ENCODE measurements around the gene HAL.
"Not testable (repeated sequence)": the region's sequence is repeated elsewhere in the genome, so short reads cannot be mapped to it uniquely, and the experiment has no call there.

Gene HAL

DNA sequence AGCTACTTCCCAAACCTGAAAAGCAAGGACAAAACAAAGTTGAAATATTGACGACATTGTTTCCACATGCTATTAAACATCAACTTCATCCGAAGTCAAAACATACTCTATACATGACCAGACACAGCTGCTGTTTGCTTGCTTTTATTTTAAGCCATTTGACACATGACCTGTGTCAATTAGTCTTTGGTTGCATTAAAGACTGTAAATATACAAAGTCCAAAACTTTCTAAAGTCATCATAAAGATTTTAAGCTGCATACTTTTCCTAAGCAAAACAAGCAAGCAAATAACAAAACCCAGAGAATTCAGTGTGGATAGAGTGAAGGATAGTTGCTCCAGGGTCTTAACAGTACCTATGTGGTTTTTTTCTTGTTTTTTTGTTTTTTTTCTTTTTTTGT lies 21.8 kb downstream of the HAL start:
- DNase-seq = no peak

DNA sequence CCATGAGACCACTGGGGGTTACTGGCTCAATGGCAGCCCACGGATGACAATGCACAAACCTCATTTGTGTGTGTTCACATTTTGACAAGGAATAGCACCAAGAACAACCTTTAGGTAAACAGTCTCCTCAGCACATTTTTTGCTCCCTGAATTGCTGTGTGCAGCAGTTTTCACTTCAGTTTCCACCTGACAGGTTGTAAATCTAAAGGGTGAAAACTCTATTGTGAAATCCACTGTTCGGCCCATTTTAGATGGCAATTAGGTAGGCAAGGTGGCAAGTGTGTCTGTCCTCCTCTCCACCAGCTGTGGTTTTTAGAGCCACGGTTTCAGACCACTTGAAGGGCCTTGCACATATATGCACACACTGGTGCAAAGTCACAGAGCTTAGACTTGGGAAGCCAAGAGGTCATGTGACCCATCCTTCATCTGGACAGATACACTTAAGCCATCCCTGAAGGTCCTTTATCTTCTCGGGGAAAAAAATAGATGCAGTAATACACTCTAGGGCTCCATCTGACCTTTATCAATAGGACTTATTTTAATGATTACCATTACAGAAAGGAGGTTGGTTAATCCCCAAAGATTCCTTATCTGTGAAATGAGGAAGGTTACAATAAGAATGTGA lies 23.2 kb downstream of the HAL start:
- DNase-seq = no peak

DNA sequence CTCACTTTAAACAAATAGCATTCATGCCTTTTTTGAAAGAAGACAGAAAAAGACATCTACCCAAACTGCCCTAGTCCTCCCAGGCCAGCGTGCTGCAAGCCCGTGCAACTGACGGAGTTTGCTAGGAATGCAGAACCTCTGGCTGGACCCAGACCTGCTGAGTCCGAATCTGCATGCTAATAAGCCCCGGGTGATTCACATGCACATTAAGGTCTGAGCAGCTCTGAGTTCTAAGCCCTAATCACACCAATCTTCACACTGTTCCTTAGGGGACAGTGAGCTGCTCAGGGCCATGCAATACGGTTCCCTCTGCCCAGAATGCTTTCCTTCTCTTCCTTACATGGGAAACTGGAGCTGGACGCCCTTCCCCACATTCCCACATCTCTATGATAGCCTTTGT lies 25.2 kb downstream of the HAL start:
- DNase-seq = peak; percentile 10

DNA sequence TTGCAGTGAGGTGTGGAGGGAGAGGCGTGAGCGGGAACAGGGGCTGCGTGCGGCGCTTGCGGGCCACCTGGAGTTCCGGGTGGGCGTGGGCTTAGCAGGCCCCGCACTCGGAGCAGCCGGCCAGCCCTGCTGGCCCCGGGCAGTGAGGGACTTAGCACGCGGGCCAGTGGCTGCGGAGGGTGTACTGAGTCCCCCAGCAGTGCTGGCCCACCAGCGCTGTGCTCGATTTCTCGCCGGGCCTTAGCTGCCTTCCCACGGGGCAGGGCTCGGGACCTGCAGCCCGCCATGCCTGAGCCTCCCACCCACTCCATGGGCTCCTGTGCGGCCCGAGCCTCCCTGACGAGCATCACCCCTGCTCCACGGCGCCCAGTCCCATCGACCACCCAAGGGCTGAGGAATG lies 27.0 kb downstream of the HAL start:
- not testable (repeated sequence) for DNase-seq

DNA sequence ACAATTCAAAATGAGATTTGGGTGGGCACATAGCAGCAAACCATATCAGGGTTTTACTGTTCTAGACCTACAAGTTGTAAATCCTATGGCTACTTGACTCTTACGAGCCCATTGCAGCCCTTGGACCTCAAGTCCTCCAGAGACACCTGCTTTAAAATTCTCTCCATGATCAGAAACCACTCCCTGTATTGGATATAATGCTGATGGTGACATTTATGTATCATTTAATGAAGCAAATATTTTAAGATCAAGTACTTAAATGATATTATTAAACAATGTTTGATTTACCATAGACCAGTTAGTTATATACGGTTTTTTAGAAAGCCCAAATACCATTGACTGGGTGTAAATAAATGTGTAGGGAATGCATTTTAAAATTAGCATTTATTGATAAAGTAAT lies 28.8 kb downstream of the HAL start:
- DNase-seq = no peak

DNA sequence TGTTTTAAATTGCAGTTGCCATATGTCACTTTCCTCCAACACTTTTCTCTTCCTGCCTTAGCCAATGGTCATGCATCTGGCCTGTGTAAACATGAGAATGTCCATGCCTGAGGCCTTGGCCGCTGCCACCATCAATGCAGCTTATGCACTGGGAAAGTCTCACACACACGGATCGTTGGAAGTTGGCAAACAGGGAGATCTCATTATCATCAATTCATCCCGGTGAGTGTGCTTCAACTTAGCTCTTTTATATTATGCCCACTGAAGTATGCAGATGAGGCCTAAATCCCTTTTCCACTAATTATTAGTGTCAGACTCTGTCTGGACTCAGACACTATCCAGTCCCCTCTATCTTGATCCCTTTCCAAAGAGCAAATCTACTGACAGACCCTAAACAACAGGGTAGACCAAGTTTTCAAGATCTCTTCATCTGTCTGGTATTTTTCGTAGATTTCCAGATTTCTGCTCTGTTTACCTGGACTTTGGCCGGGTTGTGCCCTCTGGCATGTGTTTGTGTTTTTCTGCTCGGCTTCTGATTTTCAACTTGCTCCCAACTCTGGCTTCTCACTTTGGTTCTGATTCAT lies 29.8 kb downstream of the HAL start:
- DNase-seq = peak; percentile 33

DNA sequence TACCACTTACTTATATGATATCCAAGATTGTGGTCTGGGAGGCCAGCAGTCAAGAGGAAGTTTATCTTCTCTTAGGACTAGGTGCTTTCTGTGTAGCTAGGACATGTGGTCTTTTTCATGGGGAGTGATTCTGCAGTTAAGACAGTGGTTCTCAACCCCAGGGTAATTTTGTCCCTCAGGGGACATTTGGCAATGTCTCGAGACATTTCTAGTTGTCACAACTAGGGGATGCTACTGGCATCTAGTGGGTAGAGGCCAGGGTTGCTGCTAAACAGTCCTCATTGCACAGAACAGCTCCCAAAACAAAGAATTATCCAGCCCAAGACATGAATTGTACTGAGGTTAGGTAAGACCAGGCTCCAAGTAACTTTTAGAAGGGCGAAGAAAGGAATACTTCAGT lies 33.0 kb downstream of the HAL start:
- no peak for DNase-seq

DNA sequence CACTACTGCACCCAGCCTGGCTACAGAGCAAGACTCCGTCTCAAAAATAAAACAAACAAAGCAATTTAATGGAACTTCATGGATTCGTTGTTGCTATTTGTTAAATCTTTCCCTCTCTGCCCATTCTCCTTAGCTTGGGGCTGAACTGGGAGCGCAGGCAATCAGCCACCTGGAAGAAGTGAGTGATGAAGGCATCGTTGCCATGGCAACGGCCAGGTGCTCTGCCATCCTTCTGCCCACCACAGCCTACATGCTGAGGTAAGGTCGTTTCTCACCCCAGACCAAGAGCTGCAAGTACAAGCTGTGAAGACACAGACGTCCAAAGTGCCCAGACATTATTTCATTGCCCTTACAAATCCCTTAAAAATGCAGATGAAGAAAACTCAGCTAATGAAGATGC lies 33.9 kb downstream of the HAL start:
- DNase-seq = no peak

DNA sequence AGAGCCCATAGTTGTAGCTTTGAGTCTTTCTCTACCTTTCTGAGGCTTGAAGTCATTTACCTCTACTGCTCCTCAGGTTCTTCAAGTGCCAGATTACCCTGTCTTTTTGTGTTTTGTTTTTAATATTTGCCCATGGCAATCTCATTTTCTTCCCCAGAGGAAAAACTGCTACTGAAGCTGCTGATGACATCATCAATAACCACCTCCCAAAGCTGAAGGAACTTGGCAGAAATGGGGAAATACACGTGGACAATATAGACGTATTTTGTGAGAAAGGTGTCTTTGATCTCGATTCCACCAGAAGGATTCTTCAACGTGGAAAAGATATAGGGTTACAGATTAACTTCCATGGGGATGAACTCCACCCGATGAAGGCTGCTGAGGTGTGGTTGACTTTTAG lies 35.9 kb downstream of the HAL start:
- DNase-seq = no peak

DNA sequence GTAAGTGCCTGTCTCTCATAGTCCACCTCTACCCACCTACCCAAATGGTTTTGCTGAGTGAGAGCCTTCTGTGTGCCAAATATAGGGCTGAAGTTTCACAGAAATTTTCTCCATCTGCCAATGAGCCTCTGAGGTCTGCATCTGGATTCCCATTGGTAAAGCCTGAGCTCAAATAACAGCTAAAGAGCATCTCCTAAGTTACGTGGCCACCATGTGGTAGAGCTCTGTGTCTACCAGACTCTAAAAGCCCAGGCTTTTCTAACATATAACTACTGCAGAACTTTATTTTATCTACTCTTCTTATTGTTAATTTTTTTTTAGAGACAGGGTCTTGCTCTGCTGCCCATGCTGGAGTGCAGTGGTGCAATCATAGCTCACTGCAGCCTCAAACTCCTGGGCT lies 37.0 kb downstream of the HAL start:
- peak; percentile 27 for DNase-seq

DNA sequence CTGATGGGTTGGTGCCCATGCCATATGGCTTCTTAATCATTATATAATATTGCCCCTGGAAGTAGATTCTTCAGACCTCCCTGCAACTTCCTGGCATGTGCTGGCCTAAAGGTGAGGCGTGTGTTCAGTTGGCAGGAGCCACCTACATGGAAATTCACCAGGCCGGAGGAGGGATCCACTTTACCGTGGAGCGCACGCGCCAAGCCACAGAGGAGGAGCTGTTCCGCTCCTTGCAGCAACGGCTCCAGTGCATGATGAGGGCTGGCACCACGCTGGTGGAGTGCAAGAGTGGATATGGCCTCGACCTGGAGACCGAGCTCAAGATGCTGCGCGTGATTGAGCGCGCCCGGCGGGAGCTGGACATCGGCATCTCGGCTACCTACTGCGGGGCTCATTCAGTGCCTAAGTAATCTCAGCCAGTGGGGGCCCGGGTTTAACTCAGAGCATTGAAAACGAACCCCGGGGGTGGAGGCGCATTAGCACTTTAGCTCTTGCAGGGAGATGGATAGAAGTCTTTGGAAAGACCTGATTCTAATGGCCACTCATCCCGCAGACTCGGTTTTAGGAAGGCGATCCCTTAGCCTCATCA lies 39.5 kb downstream of the HAL start:
- DNase-seq = no peak

DNA sequence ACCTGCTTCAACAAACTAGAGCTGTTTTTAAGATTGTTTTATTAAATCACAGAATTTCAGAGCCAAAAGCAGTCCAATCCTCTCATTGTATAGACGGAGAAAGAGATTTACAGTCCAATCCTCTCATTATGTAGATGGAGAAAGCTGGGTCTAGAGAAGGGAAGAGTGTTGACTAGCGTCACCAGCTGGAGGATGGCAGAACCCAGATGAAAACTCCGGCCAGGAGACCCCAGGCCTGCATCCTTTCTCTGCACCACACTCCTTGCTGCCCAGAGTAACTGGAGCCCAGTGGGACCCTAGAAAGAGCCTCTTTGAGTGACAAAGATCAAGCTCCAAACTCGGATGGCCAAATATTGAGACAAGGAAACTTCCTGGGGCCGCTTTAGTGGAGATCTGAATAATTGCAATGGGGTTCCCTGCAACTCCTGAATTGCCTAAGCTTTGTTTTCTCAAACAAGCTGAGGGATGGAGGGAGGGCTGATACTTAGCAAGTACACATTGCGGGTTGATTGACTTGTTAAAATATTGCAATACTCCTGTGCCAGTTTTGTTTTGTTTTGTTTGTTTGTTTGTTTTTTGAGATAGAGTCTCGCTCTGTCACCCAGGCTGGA lies 40.5 kb downstream of the HAL start:
- no peak for DNase-seq

DNA sequence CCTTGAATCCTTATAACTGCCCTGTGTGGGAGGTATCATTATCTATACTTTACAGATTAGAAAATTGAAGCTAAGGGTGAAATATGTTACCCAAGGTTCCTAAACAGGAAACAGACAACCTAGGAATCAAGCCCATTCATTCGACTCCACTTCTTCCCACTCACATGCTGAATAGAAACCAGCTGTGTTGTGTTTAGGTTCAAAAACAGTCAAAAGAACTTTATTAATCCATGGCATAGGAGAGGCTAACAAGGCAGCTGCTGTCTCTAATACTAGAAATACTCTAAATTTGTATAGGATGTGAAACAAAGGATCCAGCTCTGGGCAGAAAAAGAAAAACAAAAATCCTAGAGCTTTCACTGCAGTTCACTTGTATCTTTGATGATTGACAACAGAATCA lies 43.1 kb downstream of the HAL start:
- no peak for DNase-seq

DNA sequence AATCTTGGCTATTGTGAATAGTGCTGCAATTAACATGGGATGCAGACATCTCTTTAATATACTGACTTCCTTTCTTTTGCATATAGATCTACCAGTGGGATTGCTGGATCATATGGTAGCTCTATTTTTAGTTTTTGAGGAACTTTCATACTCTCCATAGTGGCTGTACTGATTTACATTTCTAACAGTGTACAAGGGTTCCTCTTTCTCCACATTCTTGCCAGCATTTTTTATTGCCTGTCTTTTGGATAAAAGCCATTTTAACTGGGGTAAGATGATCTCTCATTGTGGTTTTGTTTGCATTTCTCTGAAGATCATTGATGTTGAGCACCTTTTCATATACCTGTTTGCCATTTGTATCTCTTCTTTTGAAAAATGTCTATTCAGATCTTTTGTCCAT lies 44.6 kb downstream of the HAL start:
- DNase-seq = no peak

DNA sequence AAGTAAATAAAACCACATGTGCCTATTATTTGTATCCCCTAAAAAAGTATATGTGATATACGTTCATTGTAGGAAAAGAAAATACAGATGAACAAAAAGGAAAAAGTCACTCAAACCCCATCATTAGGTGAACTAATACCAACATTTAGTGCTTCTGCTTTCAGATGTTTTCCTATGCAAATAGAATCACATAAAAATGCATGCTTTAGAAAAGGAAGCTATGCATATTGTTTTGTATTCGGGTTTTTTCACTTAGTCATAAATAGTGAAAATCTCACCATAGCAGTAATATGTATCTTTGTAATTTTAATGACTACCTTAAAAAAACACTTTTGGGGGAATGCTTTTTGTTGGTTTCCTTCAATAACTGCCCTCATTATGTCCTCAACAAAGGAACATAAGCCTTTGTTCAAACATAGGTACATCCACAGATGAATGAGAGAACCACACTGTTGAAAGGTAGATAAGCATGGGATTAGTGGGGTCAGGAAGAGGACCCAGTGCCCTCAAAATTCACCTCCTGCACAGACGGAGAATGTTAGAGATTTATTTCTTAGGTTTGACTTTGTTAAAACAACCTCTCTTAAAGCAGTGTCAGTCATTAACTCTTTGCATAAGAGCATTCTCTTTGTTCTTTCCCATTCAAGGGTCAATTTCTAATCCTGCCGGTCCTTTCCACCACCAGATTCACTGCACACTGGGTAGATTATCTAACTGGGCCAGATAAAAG lies 46.5 kb downstream of the HAL start:
- DNase-seq = no peak

DNA sequence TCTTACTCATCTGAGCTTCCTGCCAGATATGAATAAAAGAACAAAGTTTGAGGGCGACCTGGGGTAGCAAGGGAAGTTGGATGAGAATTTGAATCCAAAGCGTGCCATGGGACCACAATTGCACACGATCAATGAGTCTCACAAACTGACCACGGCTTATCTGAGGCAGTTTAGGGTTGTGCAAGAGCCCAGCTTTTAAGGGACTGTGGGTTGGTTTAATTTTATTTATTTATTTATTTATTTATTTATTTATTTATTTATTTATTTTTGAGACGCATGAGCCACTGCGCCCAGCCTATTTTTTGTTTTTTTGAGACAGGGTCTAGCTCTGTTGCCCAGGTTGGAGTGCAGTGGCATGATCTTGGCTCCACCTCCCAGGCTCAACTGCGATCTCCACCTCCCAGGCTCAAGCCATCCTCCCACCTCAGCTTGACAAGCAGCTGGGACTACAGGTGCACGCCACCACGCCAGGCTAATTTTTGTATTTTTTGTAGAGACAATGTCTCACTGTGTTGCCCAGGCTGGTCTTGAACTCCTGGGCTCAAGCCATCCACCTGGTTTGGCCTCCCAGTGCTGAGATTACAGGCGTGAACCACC lies 51.9 kb downstream of the HAL start:
- DNase-seq = no peak

DNA sequence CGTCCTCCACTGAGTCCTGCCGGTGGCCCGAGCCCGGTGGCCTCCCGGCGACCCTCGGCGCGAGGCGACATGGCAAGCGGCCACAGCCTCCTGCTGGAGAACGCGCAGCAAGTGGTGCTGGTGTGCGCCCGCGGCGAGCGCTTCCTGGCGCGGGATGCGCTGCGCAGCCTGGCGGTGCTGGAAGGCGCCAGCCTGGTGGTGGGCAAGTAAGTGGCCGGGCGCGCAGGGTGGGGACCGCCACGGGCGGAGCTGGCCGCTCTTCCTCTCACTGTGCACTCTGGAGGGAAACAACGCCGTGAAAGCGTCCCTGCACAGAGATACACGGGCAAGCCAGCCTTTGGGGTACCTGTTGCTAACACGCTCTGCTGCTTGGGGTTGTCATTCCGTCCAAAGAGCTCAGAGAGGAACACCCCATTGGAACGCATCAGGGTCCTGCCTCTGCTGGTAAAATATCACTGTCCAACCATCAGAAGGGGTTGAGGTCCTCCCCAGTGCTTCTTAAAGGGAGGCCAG lies 52.8 kb downstream of the HAL start, which contains the start of gene AMDHD1:
Gene AMDHD1, plus strand, starts transcription at position 2 of the 513 bp plus-strand sequence. Its CDS starts 68 bp downstream, at position 70.
- peak; percentile 64 for DNase-seq

DNA sequence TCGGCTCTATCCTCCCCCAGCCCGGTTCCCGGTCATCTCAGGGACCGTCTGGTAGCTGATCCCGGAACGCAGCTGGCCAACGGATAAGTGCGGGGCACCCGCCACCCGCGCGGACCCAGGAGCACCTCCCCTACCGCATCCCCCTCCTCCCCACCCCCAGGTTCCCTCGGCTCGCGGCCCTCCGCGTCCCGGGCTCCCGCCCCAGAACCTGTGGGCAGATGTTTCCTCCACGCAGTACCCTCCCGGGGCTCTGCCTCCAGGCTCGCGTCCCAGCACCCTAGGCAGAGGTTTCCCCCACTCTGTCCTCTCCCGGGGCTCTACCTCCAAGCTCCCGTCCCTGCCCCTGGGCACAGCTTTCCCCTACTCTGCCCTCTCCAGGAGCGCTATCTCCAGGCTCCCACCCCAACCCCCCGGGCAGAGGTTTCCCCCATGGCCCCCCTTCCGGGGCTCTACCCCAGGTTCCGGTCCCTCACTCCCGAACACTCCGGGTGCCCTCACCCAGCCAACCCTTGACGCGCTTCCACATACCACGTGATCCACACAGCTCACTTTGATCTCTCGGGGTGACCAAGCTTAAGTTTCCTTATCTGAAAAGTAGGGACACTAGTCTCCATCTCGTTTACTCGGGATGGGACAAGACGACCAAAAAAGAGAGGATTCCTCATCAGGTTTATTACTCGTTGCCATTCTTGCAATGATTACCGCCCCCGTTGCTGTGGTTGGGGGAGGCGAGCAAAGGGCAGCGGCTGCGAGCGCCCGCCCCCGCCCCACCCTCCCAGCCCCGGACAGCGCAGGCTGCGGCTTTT lies 53.4 kb downstream of the HAL start, which contains the start of gene CCDC38:
Gene CCDC38, minus strand, starts transcription at position 91 of the 806 bp plus-strand sequence. CDS start 6,105 bp downstream, outside the sequence.
- peak; percentile 85 for DNase-seq

DNA sequence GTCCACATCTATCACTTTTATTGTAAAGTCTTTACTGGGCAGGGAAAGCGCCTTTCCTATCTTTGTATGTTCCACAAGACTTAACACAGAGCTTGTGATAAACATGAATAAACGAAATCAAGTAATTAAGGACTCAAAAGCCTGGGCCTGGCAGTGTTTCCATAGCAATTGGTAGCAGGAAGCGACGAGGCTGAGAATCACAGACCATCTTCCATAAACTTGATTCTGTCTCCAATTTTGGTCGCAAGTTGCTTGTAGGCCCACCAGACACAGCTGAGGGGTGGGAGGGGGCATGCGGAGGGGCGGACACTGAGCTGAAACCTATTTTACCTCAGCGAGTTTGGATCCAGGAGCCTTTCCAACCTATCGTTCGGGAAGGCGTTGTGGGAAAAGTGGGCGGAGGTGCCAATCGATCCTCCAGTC lies 54.0 kb downstream of the HAL start:
- DNase-seq = no peak

DNA sequence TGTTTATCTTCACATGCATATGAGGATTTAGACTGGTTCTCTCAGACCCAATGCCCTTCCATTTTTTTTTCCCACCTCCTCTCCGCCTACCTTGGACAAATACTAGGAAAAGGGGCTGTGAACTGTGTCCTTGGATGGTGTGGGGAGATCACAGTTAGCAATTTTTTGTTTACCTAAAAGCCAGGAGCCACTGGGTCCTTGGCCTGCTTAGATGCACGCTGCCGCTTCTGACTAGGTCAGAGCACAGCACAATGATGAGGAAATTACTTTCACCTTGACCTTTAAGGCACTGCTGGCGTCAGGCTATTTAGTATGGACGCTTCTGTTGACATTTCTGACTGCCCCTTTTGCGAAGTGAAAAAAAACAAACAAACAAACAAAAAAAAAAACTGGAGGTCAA lies 55.6 kb downstream of the HAL start:
- no peak for DNase-seq
